ENCODE results near the gene GBX1.

GBX1 gene

GRCh38 chr7:151116603-151117440 lies 50.7 kb downstream of the GBX1 start:
- no peak for DNase-seq (ENCODE audit: extremely low read depth in 1 of 2, low read depth in 1 of 2)

GRCh38 chr7:151115836-151116418 lies 51.6 kb downstream of the GBX1 start:
- DNase-seq (ENCODE audit: extremely low read depth in 1 of 2, low read depth in 1 of 2): no peak

- DNase-seq (ENCODE audit: extremely low read depth in 1 of 2, low read depth in 1 of 2): no peak
Observed at GRCh38 chr7:151115121-151115835, 52.2 kb downstream of the GBX1 start.

DNA sequence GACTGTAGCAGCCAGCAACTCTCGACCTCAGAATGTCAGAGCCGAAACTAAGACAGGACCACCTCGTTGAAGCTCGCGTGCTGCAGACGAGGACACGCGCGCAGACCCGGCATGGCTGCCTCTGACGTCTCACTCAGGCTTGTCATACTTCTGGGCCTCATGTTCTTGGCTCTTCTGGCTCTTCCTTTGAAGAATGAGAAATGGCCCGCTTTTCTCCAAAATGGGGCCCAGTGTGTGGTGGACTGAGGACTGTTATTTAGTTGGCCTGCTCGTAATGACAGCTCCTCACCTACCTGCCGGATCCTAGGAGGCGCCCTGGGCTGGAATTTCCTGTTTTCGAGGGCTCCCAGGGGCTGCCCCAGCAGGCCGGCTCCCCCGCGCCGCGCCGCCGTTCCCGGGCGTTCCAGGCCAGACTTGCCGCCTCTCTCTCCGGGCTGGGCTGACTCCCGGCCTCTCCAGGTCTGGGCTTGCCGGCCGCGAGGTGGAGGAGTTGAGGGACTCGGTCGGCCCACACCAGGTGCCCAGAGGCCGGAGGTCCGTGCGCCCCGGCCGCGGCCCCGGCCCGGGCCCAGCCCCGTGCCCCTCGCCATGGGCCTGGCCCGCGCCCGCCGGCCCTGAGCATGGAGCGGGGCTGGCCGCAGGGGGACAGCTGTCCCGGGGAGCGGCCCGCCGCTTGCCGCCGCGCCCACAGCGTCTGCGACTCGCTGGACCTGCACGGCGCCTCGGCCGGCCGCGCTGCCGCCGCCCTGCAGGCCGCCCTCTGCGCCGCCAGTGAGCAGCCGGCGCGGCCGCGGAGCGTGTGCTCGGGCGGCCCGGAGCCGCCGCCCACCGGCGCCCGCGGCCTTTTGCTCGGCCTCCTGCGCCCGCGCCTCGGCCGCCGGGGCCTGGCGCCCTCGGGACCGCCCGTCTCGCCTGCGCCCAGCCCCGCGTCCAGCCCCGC lies 53.1 kb downstream of the GBX1 start:
- DNase-seq (ENCODE audit: extremely low read depth in 1 of 2, low read depth in 1 of 2): no peak

DNA sequence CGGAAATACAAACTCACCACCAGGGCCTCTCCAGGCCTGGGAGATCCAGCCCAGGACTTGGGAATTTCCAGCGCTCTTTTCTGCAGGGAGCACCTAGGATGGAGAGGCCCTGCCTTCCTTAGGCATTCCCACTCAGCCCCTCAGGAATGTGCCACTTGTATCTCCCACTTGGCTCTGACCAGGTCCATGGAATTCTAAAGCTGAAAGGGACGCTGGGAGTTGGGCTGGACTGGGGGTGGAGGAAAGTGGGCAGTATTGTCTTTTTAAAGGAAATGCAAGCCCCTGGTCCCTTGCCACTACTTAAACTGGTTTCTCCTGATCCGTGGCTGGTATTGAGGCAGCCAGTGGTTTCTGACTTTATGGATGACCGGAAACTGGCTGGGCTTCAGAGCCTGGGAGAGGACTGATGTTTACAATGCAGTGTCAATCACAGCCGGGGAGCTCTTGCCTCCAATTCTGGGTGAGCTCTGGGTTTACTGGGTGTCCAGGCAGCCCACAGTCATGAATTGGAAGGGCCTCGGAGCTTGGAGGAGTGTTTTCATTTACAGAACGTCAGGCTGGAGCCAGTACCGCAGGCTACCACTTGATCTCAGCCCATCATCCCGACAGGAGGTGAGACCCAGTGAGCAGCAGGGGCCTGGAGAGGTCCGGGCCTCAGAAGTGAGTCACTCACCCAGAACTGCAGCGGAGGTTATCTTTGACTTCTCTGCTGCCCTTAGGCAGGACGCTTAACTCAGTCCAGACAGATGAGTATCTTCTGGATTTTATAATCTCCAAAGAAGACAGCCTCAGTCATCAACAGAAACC lies 53.9 kb downstream of the GBX1 start:
- DNase-seq (ENCODE audit: extremely low read depth in 1 of 2, low read depth in 1 of 2): no peak

GRCh38 chr7:151110941-151111645 lies 56.4 kb downstream of the GBX1 start:
- peak; percentile 46 to 58 for DNase-seq (ENCODE audit: extremely low read depth in 1 of 2, low read depth in 1 of 2)

GRCh38 chr7:151110236-151110940 lies 57.1 kb downstream of the GBX1 start:
- no peak for DNase-seq (ENCODE audit: extremely low read depth in 1 of 2, low read depth in 1 of 2)

DNA sequence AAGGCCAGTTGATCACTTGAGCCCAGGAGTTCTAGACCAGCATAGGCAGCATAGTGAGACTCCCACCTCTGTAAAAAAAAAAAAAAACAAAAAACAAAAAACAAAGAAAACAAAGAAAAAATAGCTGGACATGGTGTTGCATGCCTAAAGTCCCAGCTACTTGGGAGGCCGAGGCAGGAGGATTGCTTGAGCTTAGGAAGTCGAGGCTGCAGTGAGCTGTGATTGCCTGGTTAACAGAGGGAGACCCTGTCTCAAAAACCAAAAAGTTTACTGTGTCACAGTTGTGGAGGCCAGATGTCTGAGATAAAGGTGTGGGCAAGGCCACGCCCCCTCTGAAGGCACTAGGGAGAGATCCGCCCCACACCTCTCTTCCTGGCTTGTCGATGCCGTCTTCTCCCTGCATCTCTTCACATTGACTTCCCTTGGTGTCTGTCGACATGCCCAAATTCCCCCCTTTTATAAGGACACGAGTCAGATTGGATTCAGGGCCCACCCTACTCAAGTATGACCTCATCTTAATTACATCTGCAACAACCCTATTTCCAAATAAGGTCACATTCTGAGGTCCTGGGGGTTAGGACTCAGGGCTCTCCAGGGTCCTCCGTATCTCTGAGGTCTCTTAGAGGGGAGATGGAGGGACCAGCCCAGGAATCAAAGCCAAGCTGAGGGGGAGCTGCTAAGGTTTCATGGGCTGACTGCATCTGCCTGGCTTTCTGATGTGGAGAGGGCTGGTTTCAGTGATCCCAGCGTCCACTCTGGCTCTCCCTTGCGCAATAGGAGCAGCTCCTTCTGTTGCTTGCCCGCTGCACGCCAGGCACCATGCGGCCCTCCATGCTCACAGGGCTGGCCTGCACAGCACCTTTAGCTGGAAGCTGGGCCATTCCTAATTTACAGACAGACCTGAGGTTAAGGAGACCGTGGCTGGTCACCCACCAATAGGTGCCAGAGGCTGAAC lies 58.1 kb downstream of the GBX1 start:
- DNase-seq (ENCODE audit: extremely low read depth in 1 of 2, low read depth in 1 of 2): no peak

GRCh38 chr7:151107882-151108281 lies 59.6 kb downstream of the GBX1 start:
- DNase-seq (ENCODE audit: extremely low read depth in 1 of 2, low read depth in 1 of 2): no peak

- DNase-seq (ENCODE audit: extremely low read depth in 1 of 2, low read depth in 1 of 2): no peak
Observed at GRCh38 chr7:151104411-151105235, 62.9 kb downstream of the GBX1 start.

- DNase-seq (ENCODE audit: extremely low read depth in 1 of 2, low read depth in 1 of 2): no peak
Observed at GRCh38 chr7:151103973-151104372, 63.5 kb downstream of the GBX1 start.

- no peak for DNase-seq (ENCODE audit: extremely low read depth in 1 of 2, low read depth in 1 of 2)
Observed at GRCh38 chr7:151102991-151103390, 64.5 kb downstream of the GBX1 start.

DNA sequence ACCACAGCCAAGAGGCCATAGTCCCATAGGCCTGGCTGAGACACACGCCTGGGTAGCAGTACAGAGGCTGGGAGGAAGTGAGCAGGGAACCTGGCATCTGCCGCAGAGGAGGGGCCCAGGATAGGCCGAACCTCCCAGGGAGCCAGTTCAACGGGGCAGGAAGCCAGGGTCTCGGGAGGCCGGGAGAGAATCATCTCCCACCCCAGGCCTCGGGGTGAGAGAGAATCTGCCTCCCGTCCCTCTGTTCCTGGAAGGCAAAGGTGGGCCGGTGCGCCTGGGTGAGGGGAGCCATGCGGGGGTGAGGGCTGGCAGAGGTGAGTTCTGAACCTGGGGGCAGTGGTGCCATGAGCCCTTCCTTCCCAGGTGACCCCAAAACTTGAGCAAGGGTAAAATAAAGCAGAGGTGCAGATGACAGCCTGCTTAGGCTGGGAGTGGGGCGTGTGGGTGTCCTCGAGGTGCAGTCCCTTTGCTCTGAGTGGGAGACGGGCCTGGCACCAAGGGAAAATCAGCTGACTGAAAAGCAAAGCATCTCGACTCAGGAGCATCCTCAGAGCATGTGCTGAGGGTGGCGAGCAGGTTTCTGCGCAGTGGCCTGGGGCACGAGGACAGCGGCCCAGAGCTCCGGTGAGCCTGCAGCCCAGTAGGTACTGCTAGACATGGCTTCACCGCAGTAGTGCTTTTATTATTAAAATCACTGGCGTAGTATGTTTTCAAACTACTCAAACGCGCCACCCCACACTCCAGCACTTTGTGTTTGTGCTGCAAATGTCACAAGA lies 65.7 kb downstream of the GBX1 start:
- no peak for DNase-seq (ENCODE audit: extremely low read depth in 1 of 2, low read depth in 1 of 2)

- no peak for DNase-seq (ENCODE audit: extremely low read depth in 1 of 2, low read depth in 1 of 2)
Observed at GRCh38 chr7:151100921-151101320, 66.6 kb downstream of the GBX1 start.

DNA sequence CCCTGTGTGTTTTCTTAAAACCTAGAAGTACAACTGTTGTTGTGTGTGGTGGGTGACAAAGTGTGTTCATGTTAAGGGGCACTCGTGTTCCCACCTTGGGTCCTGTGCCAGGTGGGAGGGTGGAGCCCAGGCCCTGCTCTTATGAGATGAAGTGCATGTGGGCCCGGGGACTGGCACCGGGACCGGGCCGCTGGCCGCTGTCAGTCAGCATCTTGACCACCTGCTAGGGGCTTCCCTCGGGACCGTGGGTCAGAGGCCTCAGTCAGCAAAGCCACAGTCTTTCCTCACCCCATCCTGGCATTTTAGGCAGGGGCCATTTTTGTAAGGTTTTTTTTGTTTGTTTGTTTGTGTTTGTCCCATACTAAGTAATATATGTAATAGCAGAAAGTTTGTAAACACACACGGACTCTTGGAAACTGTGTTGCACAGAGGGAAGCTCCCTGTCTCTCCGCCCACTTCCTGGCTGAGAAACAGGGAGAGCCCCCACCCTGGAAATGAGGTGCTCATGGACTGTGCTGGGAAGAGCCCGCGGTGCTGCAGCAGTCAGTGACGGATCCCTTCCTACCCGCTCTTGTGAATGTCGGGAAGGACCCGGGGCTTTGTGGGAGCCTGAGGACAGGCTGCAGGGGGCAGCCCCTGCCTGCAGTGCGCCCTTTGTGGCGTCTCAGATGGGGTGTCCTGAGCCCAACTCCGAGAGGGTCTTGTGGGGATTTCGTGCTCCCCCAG lies 67.8 kb downstream of the GBX1 start:
- DNase-seq (ENCODE audit: extremely low read depth in 1 of 2, low read depth in 1 of 2): no peak

All from activated CD8-positive, alpha-beta memory T cell treated with anti-CD3 and anti-CD28 coated beads for 1 hour (primary cell).